Osteocyte (in vitro differentiated cells): Measurements from ENCODE around the gene LHFPL3. TPM values are rescaled to one million over a fixed set of nuclear protein-coding genes. Genes with fewer than 3 reads are reported as not detected.

Experiments
- DNase-seq: peaks from one replicate; pipeline ENCODE4 v3.0.0; 2021; ENCODE audit warnings: mixed read lengths; ENCODE audit not compliant: unreplicated experiment; ENCODE audit errors: extremely low spot score
- H3K27ac Mint-ChIP-seq: one replicate; pipeline ENCODE4 v1.8.0; 2021; ENCODE audit warnings: mild to moderate bottlenecking, mixed read lengths; ENCODE audit not compliant: unreplicated experiment
- H3K27me3 Mint-ChIP-seq: one replicate; pipeline ENCODE4 v1.8.0; 2021; ENCODE audit warnings: mixed read lengths; ENCODE audit not compliant: unreplicated experiment
- H3K36me3 Mint-ChIP-seq: one replicate; pipeline ENCODE4 v1.8.0; 2021; ENCODE audit warnings: mixed read lengths; ENCODE audit not compliant: unreplicated experiment
- H3K4me1 Mint-ChIP-seq: one replicate; pipeline ENCODE4 v1.8.0; 2021; ENCODE audit warnings: mixed read lengths; ENCODE audit not compliant: unreplicated experiment
- H3K4me3 Mint-ChIP-seq: one replicate; pipeline ENCODE4 v1.8.0; 2021; ENCODE audit warnings: mild to moderate bottlenecking, moderate library complexity, mixed read lengths; ENCODE audit not compliant: unreplicated experiment
- H3K9me3 Mint-ChIP-seq: one replicate; pipeline ENCODE4 v1.8.0; 2021; ENCODE audit warnings: mixed read lengths; ENCODE audit not compliant: unreplicated experiment
- CTCF ChIP-seq: fragments of 200-600 bp; sonication (generic); IDR thresholded peaks from 2 replicates; pipeline ENCODE4 v1.5.0; 2021; ENCODE audit warnings: antibody characterized with exemption, mild to moderate bottlenecking, moderate library complexity
- total RNA-seq: library from RNA; stranded (reverse); gene quantifications from 2 replicates; pipeline ENCODE4 v1.2.1, GENCODE V29; 2021

LHFPL3 gene
- total RNA-seq, 1 donor from 2014 or later, result not detected

GRCh38 chr7:104661575-104661974 is 333.2 kb downstream of the LHFPL3 start:
- no peak for DNase-seq
- no peaks in the 10 kb centered on the region for H3K4me1 Mint-ChIP-seq
- no peak overlapping the region for H3K27ac Mint-ChIP-seq
- H3K36me3 Mint-ChIP-seq, result no peaks in the 10 kb centered on the region
- TF ChIP-seq CTCF, result no peak
- no peaks in the 10 kb centered on the region for H3K9me3 Mint-ChIP-seq
- no peaks in the 10 kb centered on the region for H3K27me3 Mint-ChIP-seq
- H3K4me3 Mint-ChIP-seq, result no peak overlapping the region

- H3K4me3 Mint-ChIP-seq, result no peak overlapping the region
- TF ChIP-seq CTCF, result no peak
- H3K9me3 Mint-ChIP-seq, result peaks cover 5% of the 10 kb centered on the region
- no peaks in the 10 kb centered on the region for H3K36me3 Mint-ChIP-seq
- no peaks in the 10 kb centered on the region for H3K27me3 Mint-ChIP-seq
- H3K4me1 Mint-ChIP-seq, result no peaks in the 10 kb centered on the region
- H3K27ac Mint-ChIP-seq, result no peak overlapping the region
- no peak for DNase-seq
These were observed 336.2 kb downstream of the LHFPL3 start for GRCh38 chr7:104664648-104665047.

- Mint-ChIP-seq H3K4me3 (no peak overlapping the region), H3K4me1 (no peaks in the 10 kb centered on the region), H3K36me3 (no peaks in the 10 kb centered on the region), H3K9me3 (no peaks in the 10 kb centered on the region), H3K27ac (no peak overlapping the region), H3K27me3 (peaks cover 5% of the 10 kb centered on the region)
- no peak for TF ChIP-seq CTCF
- DNase-seq, result no peak
These were observed 349.2 kb downstream of the LHFPL3 start for GRCh38 chr7:104677587-104677986.

GRCh38 chr7:104679085-104679484 is 350.7 kb downstream of the LHFPL3 start:
- no peaks in the 10 kb centered on the region for H3K9me3 Mint-ChIP-seq
- no peaks in the 10 kb centered on the region for H3K4me1 Mint-ChIP-seq
- peaks cover 5% of the 10 kb centered on the region for H3K27me3 Mint-ChIP-seq
- no peak for TF ChIP-seq CTCF
- H3K36me3 Mint-ChIP-seq, result no peaks in the 10 kb centered on the region
- H3K27ac Mint-ChIP-seq, result no peak overlapping the region
- DNase-seq, result no peak
- H3K4me3 Mint-ChIP-seq, result no peak overlapping the region

GRCh38 chr7:104686286-104686685 is 357.9 kb downstream of the LHFPL3 start:
- Mint-ChIP-seq H3K36me3 (no peaks in the 10 kb centered on the region), H3K9me3 (no peaks in the 10 kb centered on the region), H3K4me3 (no peak overlapping the region), H3K4me1 (no peaks in the 10 kb centered on the region), H3K27me3 (no peaks in the 10 kb centered on the region), H3K27ac (no peak overlapping the region)
- no peak for TF ChIP-seq CTCF
- no peak for DNase-seq
